GM18867 (cell line): ENCODE results near the gene CEP350.
A peak's percentile ranks its signal among the peaks of the same experiment; 100 is the strongest.

Experiments
- ATAC-seq: cut with Tn5 transposase; IDR thresholded peaks from one replicate; pipeline ENCODE4 v1.9.1; 2021; ENCODE audit warnings: mild to moderate bottlenecking, moderate library complexity; ENCODE audit not compliant: unreplicated experiment

Gene CEP350

GRCh38 chr1:179954493-179955286 lies at the start of gene CEP350:
Gene CEP350 (plus strand): TSS chr1:179954810. CDS start chr1:179986182, 31,372 bp downstream.
- peak; percentile 88 for ATAC-seq

GRCh38 chr1:179910934-179911333 lies 43.7 kb upstream of the CEP350 start:
- no peak for ATAC-seq

- ATAC-seq = no peak
These were observed 42.8 kb upstream of the CEP350 start for GRCh38 chr1:179911812-179912211.

GRCh38 chr1:179917601-179918429 lies 36.8 kb upstream of the CEP350 start:
- ATAC-seq = no peak

GRCh38 chr1:179921472-179921871 lies 33.1 kb upstream of the CEP350 start:
- ATAC-seq = no peak

GRCh38 chr1:179921981-179922872 lies 32.4 kb upstream of the CEP350 start:
- no peak for ATAC-seq

GRCh38 chr1:179923029-179923428 lies 31.6 kb upstream of the CEP350 start:
- ATAC-seq = no peak

GRCh38 chr1:179924268-179924667 lies 30.3 kb upstream of the CEP350 start:
- ATAC-seq = no peak

- ATAC-seq = no peak
These were observed 29.3 kb upstream of the CEP350 start for GRCh38 chr1:179925302-179925701.

GRCh38 chr1:179925922-179926849 lies 28.4 kb upstream of the CEP350 start:
- ATAC-seq = no peak

GRCh38 chr1:179926850-179927205 lies 27.8 kb upstream of the CEP350 start:
- no peak for ATAC-seq

GRCh38 chr1:179929955-179930798 lies 24.4 kb upstream of the CEP350 start:
- ATAC-seq = no peak

GRCh38 chr1:179930867-179931266 lies 23.7 kb upstream of the CEP350 start:
- no peak for ATAC-seq

- ATAC-seq = no peak
These were observed 21.4 kb upstream of the CEP350 start for GRCh38 chr1:179933219-179933618.

GRCh38 chr1:179935909-179936496 lies 18.6 kb upstream of the CEP350 start:
- ATAC-seq = no peak

GRCh38 chr1:179937668-179938254 lies 16.8 kb upstream of the CEP350 start:
- ATAC-seq = no peak

GRCh38 chr1:179938752-179939151 lies 15.9 kb upstream of the CEP350 start:
- no peak for ATAC-seq

- ATAC-seq = no peak
These were observed 14.7 kb upstream of the CEP350 start for GRCh38 chr1:179939941-179940340.
